Measurements from ENCODE around the gene OR9Q1.

GRCh38 chr11:57974132-57974531 is 49.5 kb upstream of the OR9Q1 start:
- TF ChIP-seq, protein P1, sequence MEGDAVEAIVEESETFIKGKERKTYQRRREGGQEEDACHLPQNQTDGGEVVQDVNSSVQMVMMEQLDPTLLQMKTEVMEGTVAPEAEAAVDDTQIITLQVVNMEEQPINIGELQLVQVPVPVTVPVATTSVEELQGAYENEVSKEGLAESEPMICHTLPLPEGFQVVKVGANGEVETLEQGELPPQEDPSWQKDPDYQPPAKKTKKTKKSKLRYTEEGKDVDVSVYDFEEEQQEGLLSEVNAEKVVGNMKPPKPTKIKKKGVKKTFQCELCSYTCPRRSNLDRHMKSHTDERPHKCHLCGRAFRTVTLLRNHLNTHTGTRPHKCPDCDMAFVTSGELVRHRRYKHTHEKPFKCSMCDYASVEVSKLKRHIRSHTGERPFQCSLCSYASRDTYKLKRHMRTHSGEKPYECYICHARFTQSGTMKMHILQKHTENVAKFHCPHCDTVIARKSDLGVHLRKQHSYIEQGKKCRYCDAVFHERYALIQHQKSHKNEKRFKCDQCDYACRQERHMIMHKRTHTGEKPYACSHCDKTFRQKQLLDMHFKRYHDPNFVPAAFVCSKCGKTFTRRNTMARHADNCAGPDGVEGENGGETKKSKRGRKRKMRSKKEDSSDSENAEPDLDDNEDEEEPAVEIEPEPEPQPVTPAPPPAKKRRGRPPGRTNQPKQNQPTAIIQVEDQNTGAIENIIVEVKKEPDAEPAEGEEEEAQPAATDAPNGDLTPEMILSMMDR (IDR thresholded peaks at IDR 0.05): no peak
- TF ChIP-seq POLR2A (IDR thresholded peaks at IDR 0.05; ENCODE audit: low read depth) (no peak), EP300 (IDR thresholded peaks at IDR 0.05) (no peak)
